HG02623 (cell line): Measurements from ENCODE around the gene SYNM.

Source experiments
- ATAC-seq: cut with Tn5 transposase; IDR thresholded peaks from one replicate; pipeline ENCODE4 v1.9.1; 2021; ENCODE audit warnings: moderate library complexity; ENCODE audit not compliant: unreplicated experiment

The SYNM gene

DNA sequence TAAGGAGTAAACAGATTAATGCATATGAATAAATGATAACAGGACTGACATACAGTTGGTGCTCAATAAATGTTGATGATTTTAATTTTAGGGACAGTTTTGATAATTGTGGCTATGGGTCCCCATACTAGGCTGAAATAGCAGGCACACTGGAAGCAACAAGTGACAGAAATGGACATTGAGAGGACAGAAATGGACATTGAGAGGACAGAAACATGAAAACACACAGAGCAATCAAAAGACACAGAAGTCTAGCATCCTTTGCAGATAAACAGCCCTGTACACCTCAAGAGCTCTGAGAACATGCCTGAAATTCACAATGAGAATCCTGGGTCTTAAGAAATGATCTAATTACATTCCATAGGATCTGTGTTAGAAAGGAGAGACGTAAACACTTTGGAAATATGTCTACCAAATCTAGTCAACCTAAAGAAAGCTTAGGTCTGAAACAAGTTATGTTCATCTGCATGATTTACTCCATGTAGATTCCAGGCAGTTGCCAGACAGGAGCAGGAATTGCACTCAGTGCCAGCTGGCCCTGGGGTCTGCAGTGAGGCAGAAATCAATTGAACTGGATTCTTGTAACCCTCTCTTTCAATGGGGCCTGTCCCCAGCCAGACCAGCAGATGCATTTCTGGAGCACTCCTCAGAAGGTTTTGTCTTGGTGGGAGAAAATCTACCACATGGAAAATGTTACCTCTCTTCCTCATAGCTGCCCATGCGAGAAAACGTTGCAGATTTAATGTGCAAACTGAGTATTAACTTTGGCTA, 60.3 kb downstream of the SYNM start:
- ATAC-seq, result no peak

DNA sequence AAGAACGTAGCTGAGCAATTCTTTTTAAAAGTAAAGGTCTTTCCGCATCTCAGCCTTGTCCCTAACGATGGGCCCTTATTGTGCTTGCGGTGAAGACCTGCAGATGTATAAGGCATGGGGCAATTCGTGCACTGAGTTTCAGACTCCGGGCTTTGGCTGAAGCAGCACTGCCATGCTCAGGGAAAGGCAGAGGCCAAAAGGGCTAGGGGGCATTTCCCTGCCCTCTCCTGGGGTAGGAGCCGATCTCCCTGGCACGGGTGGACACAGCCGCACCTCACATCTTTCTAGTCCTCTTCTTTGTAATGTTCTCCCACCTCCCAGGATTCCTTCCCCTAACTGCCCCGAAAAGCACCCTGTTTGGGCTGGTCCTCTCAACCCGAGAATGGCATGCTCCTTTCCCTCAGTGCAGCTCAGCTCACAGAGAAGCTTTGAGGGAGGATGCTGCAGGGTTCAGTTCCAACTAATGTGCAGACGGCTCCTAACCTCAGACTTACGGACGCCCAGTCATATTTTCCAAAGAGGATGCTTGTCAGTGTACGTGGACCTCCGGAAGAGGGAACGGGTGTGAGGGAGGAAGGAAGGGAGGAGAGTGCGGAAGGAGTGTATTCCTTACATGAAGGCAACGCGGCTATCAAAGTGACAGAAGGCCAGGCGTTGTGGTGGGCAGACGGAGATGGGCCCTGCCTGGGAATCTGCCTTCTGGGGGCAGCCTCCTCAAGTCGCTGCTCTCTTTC, 61.2 kb downstream of the SYNM start:
- no peak for ATAC-seq

DNA sequence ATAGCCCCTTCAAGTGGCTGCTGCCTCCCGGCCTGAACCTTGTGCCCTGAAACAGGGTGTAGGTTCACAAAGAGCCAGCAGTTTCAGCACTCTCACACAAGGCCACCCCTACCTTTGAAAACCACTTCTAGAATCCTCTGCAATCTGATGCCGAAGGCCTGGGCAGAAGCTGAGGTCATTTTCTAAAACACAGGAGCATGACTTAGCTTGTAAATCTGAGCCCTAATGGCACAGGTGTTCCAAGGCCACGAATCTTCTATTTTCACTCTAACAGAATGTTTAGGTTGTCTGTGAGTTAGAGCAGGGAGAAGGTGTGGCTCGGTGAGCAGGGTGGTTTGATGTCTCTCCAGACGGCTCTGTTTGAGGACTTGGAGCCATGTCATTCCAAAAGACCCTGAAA, 62.3 kb downstream of the SYNM start:
- no peak for ATAC-seq

DNA sequence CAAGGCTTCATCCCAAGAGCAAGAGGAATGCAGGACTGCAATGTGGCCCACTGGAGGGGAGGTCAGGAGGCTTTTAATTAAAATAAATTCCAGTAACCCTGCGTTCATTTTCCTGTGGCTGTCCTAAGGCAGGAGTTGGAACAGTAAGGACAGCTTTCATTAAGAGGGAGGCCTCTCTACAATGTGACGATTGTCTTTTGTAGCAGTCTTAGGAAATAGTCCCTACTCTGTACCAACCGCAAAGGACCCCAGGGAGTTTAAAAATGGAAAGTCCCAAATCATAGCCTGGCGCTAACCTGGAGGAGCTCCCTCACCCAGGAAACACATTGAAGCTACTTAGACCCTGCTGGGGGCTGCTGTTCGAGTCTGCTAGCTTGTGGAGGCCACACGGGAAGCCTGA, 62.8 kb downstream of the SYNM start:
- peak; percentile 47 for ATAC-seq

DNA sequence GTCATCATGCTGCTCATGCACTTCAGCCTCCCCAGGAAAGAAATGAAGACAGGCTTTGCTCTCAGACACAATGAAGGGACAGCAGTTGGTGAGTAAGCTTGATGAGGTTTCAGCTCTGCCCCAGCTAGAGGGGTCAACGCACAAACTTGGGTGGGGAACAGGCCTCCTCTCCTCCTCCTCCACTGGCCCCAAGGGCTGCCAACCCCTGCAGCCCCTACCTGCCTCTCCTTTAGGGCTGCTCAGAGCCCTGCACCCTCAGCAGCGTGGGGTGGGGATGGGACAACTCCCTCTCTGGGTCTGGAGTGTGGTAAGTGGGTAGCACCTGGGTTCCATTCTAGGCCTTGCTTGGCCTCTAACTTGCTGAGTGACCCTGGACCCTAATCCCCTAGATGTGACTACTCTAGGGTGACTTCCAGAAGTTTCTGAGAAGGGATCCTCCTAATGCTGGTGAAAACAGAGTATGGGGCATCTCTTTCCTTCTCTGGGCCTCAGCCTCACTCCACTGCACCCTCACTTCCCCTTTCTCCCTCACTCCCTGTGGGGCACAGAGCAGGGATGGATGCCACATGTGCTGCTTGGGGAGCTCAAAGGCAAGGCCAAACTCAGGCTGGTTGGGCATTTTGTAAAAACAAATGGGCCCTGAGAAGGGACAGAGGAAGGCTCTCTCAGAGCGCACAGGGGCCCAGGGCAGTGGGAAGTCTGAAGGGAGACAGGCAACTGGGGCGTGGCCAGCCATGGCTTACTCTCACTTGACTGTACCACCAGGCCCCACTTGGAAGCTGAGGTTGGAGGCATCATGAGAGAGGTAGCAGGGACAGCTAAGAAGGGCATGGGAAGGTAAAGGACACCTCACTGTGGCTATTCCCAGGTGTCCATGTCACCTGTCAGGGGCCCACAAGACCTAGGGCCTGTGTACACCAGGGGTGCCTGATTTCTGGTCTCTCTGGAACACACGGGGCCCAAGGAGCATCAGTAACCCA, 64.0 kb downstream of the SYNM start:
- no peak for ATAC-seq

DNA sequence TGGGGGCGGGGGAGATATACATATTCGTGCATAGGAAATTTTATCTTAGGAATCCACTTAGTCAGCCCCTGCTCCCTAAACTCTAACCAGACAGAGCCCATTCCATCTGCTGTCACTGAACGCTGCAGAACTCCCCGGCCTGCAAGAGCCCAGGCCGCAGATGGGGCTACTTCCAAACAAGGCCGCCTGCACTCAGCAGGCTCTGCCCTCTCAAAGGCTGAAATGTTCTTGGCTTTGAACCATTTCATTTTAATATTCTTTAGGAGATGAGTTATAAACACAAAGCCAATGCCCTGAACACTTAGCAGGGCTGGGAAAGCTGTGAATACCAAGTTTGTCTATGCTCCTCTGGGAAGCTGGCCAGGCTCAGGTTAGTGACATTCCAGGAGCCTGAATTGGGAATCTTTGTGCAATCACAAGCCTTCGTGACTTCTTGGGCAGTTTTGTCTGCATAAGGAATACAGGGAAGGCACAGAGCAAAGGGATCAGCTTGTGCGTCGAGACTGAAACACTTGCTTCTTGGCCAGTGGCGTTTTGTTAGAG, 65.0 kb downstream of the SYNM start:
- no peak for ATAC-seq

- ATAC-seq, result no peak
These were observed 65.7 kb downstream of the SYNM start for GRCh38 chr15:99170476-99171065.

DNA sequence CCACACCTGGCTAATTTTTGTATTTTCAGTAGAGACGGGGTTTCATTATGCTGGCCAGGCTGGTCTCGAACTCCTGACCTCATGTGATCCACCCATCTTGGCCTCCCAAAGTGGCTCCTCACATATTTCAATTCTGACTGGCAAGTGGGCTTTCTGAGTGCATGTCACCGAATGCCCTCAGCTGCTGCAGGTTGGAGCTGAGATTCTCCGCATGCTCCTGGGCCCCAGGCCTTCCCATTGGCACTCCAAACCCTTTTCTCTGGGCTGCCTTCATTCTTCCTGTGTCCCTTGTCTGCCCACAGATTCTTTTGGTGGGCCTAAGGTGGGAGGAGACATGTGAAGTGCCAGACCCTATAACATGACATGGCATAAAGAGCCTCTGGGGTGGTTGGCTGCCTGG, 67.3 kb downstream of the SYNM start:
- no peak for ATAC-seq

GRCh38 chr15:99172989-99173388, 68.1 kb downstream of the SYNM start:
- no peak for ATAC-seq

GRCh38 chr15:99174567-99175395, 69.9 kb downstream of the SYNM start:
- ATAC-seq, result no peak

DNA sequence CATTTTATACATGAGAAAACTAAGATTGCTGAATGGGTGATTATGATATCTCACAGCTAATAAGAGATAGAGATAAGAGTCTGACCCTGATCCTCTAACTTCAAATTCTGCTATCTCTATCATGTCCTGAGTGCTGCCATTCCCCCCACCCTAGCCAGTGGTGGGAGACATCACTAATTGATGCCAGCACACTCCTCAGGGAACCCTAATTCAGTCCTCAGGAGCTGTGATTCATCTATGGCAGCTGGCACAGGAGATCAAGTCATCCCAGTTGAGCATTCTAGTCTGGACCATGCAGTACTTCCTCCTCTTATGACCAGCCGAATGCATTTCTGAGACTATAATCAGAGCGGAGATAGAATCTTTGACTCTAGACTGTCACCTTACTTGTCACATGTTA, 71.9 kb downstream of the SYNM start:
- no peak for ATAC-seq

- no peak for ATAC-seq
These were observed 72.8 kb downstream of the SYNM start for GRCh38 chr15:99177679-99178078.

- ATAC-seq, result no peak
These were observed 75.4 kb downstream of the SYNM start for GRCh38 chr15:99180086-99180963.

- no peak for ATAC-seq
These were observed 76.1 kb downstream of the SYNM start for GRCh38 chr15:99180964-99181306.

GRCh38 chr15:99181545-99181971, 76.7 kb downstream of the SYNM start:
- ATAC-seq, result no peak

DNA sequence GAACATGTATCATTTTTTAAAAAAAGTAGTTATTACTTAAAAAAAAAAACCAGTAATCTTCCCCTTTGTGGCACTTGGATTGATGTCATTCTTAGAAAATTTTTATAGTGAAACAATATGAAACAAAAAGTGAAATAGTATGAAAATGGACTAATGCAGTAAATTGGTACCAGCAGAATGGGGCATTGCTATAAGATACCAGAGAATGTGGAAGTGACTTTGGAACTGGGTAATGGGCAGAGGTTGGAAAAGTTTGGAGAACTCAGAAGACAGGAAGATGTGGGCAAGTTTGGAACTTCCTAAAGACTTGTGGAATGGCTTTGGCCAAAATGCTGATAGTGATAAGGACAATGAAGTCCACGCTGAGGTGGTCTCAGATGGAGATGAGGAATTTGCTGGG, 77.9 kb downstream of the SYNM start:
- no peak for ATAC-seq
